ENCODE data around the gene DEPDC1B.
"Not testable (repeated sequence)": the region's sequence is repeated elsewhere in the genome, so short reads cannot be mapped to it uniquely, and the experiment has no call there.

Gene DEPDC1B

GRCh38 chr5:60640901-60641300, 59.1 kb downstream of the DEPDC1B start:
- DNase-seq (ENCODE audit: low read depth), result no peak

GRCh38 chr5:60639544-60639943, 60.4 kb downstream of the DEPDC1B start:
- DNase-seq (ENCODE audit: low read depth), result no peak

- no peak for DNase-seq (ENCODE audit: low read depth)
These were observed 61.7 kb downstream of the DEPDC1B start for GRCh38 chr5:60638300-60638699.

- DNase-seq (ENCODE audit: low read depth), result no peak
These were observed 63.3 kb downstream of the DEPDC1B start for GRCh38 chr5:60636644-60637043.

GRCh38 chr5:60636001-60636400, 64.0 kb downstream of the DEPDC1B start:
- DNase-seq (ENCODE audit: low read depth), result no peak

- no peak for DNase-seq (ENCODE audit: low read depth)
These were observed 65.9 kb downstream of the DEPDC1B start for GRCh38 chr5:60634051-60634450.

- no peak for DNase-seq (ENCODE audit: low read depth)
These were observed 66.6 kb downstream of the DEPDC1B start for GRCh38 chr5:60633341-60633740.

GRCh38 chr5:60632153-60632552, 67.8 kb downstream of the DEPDC1B start:
- no peak for DNase-seq (ENCODE audit: low read depth)

GRCh38 chr5:60630836-60631235, 69.1 kb downstream of the DEPDC1B start:
- no peak for DNase-seq (ENCODE audit: low read depth)

- DNase-seq (ENCODE audit: low read depth), result no peak
These were observed 69.8 kb downstream of the DEPDC1B start for GRCh38 chr5:60630179-60630578.

GRCh38 chr5:60624875-60625274, 75.1 kb downstream of the DEPDC1B start:
- not testable (repeated sequence) for DNase-seq (ENCODE audit: low read depth)

- not testable (repeated sequence) for DNase-seq (ENCODE audit: low read depth)
These were observed 79.2 kb downstream of the DEPDC1B start for GRCh38 chr5:60620752-60621151.

- no peak for DNase-seq (ENCODE audit: low read depth)
These were observed 86.1 kb downstream of the DEPDC1B start for GRCh38 chr5:60613826-60614225.

- no peak for DNase-seq (ENCODE audit: low read depth)
These were observed 88.7 kb downstream of the DEPDC1B start for GRCh38 chr5:60611099-60611740.

GRCh38 chr5:60604771-60605170, 95.2 kb downstream of the DEPDC1B start:
- DNase-seq (ENCODE audit: low read depth), result no peak

- no peak for DNase-seq (ENCODE audit: low read depth)
These were observed 101.5 kb downstream of the DEPDC1B start for GRCh38 chr5:60598424-60598823.

GRCh38 chr5:60597572-60598320, 102.2 kb downstream of the DEPDC1B start:
- no peak for DNase-seq (ENCODE audit: low read depth)

- DNase-seq (ENCODE audit: low read depth), result no peak
These were observed 105.1 kb downstream of the DEPDC1B start for GRCh38 chr5:60594715-60595477.

GRCh38 chr5:60590172-60590571, 109.8 kb downstream of the DEPDC1B start:
- no peak for DNase-seq (ENCODE audit: low read depth)

GRCh38 chr5:60587312-60587711, 112.7 kb downstream of the DEPDC1B start:
- not testable (repeated sequence) for DNase-seq (ENCODE audit: low read depth)

GRCh38 chr5:60586307-60586901, 113.6 kb downstream of the DEPDC1B start:
- no peak for DNase-seq (ENCODE audit: low read depth)

- no peak for DNase-seq (ENCODE audit: low read depth)
These were observed 114.3 kb downstream of the DEPDC1B start for GRCh38 chr5:60585618-60586017.

- no peak for DNase-seq (ENCODE audit: low read depth)
These were observed 115.7 kb downstream of the DEPDC1B start for GRCh38 chr5:60584304-60584703.
